ENCODE data around the gene PKN3. TPM values are rescaled to one million over a fixed set of nuclear protein-coding genes. Genes with fewer than 3 reads are reported as not detected.
A peak's percentile ranks its signal among the peaks of the same experiment; 100 is the strongest.

The PKN3 gene
- total and polyA plus RNA-seq, 9 of the 15 experiments (the other 6 are each of a cell fraction or from before 2014, with no cell fraction given), result 0.82 to 49.2 (median 19.7) TPM

DNA sequence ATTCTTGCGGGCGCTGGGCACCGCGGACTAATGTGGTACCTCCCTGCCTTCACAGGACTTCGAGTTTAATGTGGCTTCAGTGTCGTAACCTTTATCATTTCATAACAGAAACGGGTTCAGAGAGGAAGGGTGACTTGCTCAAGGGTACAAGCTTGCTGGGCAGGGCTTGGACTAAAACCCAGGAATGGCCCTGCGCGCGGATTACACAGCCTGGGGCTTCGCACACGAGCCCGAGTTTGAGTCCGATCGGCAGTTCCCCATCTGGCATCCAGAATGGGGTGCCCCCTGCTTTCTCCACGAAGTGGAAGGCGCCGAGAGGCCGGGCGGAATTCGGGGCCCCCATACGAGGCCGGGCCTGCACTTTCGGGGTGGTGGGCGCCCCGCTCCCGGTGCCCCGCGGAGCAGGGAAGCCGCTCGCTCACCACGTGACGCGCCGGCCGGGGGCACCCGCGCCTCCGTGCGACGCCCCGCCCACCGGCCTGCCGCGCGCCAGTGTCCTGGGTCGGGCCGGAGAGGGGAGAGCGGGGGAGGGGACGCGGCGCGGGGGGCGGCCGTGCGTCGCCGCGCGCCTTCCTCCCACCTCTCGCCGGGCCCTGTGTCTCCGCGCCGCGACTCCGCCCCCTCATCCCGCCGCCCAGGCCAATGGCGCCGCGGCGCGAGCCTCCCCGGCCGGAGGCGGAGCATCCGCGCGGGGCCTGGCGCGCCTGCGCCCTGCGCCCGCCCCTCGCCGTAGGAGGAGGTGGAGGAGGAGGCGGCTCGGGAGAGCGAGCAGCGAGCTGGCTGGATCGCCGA, 13.6 kb upstream of the PKN3 start, which contains the start of gene SET (continued):
- TF ChIP-seq ELK3 (CRISPR knock-in tag; IDR thresholded peaks at IDR 0.05) (peak; percentile 64; the same call in 1 of the 2 replicates), ILF3 (IDR thresholded peaks at IDR 0.05; ENCODE audit: borderline replicate concordance) (no peak), ZBED1 (IDR thresholded peaks at IDR 0.05) (no peak), SIRT6 (IDR thresholded peaks at IDR 0.05; ENCODE audit: low read depth, low read length) (no peak), SMARCE1 (IDR thresholded peaks at IDR 0.05) (peak; percentile 68; the same call in 1 of the 2 replicates), ZNF184 (CRISPR knock-in tag; IDR thresholded peaks at IDR 0.05) (no peak), MCM3 (IDR thresholded peaks at IDR 0.05) (no peak), ZKSCAN8 (CRISPR knock-in tag; IDR thresholded peaks at IDR 0.05) (no peak), PPARD (CRISPR knock-in tag; IDR thresholded peaks at IDR 0.05) (no peak), HINFP (tag; conservative IDR thresholded peaks at IDR 0.05; ENCODE audit: low read depth) (0 out of 2 replicates have a peak, but pooled peaks have one; percentile 56), ZNF740 (CRISPR knock-in tag; IDR thresholded peaks at IDR 0.05) (no peak), ZNF740 (tag; IDR thresholded peaks at IDR 0.05) (no peak; a peak in 1 of 4 replicates), SREBF1 (IDR thresholded peaks at IDR 0.05; ENCODE audit: borderline replicate concordance, low read depth, low read length) (no peak), MAFG (tag; conservative IDR thresholded peaks at IDR 0.05) (no peak), TEAD2 (tag; IDR thresholded peaks at IDR 0.05) (no peak; the same call in 1 of the 2 replicates), SMAD2 (IDR thresholded peaks at IDR 0.05; ENCODE audit: low read depth, low read length) (no peak), ATF1 (CRISPR knock-in tag; IDR thresholded peaks at IDR 0.05) (no peak), ATF1 (tag; IDR thresholded peaks at IDR 0.05) (peak; percentile 84)
- TF ChIP-seq, protein P1, sequence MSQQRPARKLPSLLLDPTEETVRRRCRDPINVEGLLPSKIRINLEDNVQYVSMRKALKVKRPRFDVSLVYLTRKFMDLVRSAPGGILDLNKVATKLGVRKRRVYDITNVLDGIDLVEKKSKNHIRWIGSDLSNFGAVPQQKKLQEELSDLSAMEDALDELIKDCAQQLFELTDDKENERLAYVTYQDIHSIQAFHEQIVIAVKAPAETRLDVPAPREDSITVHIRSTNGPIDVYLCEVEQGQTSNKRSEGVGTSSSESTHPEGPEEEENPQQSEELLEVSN (IDR thresholded peaks at IDR 0.05; ENCODE audit: borderline replicate concordance in 1 of 2, extremely low read depth in 1 of 2, insufficient read depth in 1 of 2, insufficient read length in 1 of 2, low read depth in 1 of 2, low read length in 1 of 2, poor library complexity in 1 of 2, severe bottlenecking in 1 of 2), result peak; percentile 94 to 99
- TF ChIP-seq, protein P2, sequence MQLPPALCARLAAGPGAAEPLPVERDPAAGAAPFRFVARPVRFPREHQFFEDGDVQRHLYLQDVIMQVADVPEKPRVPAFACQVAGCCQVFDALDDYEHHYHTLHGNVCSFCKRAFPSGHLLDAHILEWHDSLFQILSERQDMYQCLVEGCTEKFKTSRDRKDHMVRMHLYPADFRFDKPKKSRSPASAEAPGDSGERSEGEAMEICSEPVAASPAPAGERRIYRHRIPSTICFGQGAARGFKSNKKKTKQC (CRISPR knock-in tag; IDR thresholded peaks at IDR 0.05), result 0 out of 2 replicates have a peak, but pooled peaks have one; percentile 53
- TF ChIP-seq, protein P3, sequence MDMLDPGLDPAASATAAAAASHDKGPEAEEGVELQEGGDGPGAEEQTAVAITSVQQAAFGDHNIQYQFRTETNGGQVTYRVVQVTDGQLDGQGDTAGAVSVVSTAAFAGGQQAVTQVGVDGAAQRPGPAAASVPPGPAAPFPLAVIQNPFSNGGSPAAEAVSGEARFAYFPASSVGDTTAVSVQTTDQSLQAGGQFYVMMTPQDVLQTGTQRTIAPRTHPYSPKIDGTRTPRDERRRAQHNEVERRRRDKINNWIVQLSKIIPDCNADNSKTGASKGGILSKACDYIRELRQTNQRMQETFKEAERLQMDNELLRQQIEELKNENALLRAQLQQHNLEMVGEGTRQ (CRISPR knock-in tag; IDR thresholded peaks at IDR 0.05), result peak; percentile 91

All from K562 (cell line).